Vagina (tissue), 2 donors: ENCODE results near the gene RBM15B. TPM values are rescaled to one million over a fixed set of nuclear protein-coding genes. Genes with fewer than 3 reads are reported as not detected.

Source experiments
- DNase-seq, 2 donors: peaks; one replicate each; pipeline ENCODE4 v3.0.0-alpha.2; 2017; ENCODE audit errors: extremely low spot score in 2 of 2
- H3K27ac ChIP-seq: fragments of 200-600 bp; sonication (generic); one replicate; pipeline ENCODE4 v1.5.1; 2019
- H3K27me3 ChIP-seq: fragments of 200-600 bp; sonication (generic); one replicate; pipeline ENCODE4 v1.5.1; 2019
- H3K36me3 ChIP-seq, 2 donors: fragments of 200-600 bp; sonication (generic); one replicate each; pipeline ENCODE4 v1.5.1; 2017 to 2019
- H3K4me1 ChIP-seq: fragments of 200-600 bp; sonication (generic); one replicate; pipeline ENCODE4 v1.5.1; 2019
- H3K4me3 ChIP-seq, 2 donors: fragments of 200-600 bp; sonication (generic); 1 replicate in 1 of 2; 2 replicates in 1 of 2; pipeline ENCODE4 v1.5.1; 2016 to 2019
- H3K9me3 ChIP-seq: fragments of 200-600 bp; sonication (generic); one replicate; pipeline ENCODE4 v1.5.1; 2019
- POLR2A ChIP-seq, 2 donors: fragments of 450-650 bp; IDR thresholded peaks; one replicate each; pipeline ENCODE4 v1.6.1; 2017; ENCODE audit warnings: antibody characterized with exemption in 2 of 2, mild to moderate bottlenecking in 2 of 2, moderate library complexity in 2 of 2
- POLR2AphosphoS5 ChIP-seq, 2 donors: sonication (generic); formaldehyde crosslinking; IDR thresholded peaks; one replicate each; pipeline ENCODE4 v1.9.0; 2017; ENCODE audit warnings: antibody characterized with exemption in 2 of 2, mild to moderate bottlenecking in 2 of 2, low read depth in 1 of 2; ENCODE audit not compliant: insufficient read depth in 1 of 2
- intact Hi-C: fragments of 100-400 bp; cut with DNase I; formaldehyde crosslinking; loops from one replicate; pipeline ENCODE4 v1.15.1; 2023
- total RNA-seq: library from RNA; depleted of rRNA; stranded (reverse); fragments of >200 nt; gene quantifications from one replicate; pipeline ENCODE4 v1.2.3, GENCODE V29; 2016
- TF ChIP-seq, protein P1 (sequence below), 3 experiments: fragments of 450-650 bp in 2 of 3; fragments of 200-600 bp in 1 of 3; sonication (generic) in 1 of 3; IDR thresholded peaks; one replicate each; pipeline ENCODE4 v1.5.1; 2017 to 2019; ENCODE audit warnings: antibody characterized with exemption in 3 of 3, mild to moderate bottlenecking in 2 of 3, moderate library complexity in 2 of 3

Gene RBM15B, protein sequence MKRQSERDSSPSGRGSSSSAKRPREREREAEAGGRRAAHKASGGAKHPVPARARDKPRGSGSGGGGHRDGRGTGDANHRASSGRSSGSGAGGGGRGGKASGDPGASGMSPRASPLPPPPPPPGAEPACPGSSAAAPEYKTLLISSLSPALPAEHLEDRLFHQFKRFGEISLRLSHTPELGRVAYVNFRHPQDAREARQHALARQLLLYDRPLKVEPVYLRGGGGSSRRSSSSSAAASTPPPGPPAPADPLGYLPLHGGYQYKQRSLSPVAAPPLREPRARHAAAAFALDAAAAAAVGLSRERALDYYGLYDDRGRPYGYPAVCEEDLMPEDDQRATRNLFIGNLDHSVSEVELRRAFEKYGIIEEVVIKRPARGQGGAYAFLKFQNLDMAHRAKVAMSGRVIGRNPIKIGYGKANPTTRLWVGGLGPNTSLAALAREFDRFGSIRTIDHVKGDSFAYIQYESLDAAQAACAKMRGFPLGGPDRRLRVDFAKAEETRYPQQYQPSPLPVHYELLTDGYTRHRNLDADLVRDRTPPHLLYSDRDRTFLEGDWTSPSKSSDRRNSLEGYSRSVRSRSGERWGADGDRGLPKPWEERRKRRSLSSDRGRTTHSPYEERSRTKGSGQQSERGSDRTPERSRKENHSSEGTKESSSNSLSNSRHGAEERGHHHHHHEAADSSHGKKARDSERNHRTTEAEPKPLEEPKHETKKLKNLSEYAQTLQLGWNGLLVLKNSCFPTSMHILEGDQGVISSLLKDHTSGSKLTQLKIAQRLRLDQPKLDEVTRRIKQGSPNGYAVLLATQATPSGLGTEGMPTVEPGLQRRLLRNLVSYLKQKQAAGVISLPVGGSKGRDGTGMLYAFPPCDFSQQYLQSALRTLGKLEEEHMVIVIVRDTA
- total RNA-seq = 20.6 TPM

- Histone ChIP-seq H3K9me3 (no peaks in the 10 kb centered on the region), H3K27me3 (no peaks in the 10 kb centered on the region), H3K4me1 (peaks cover 90% of the 10 kb centered on the region), H3K27ac (peak within 1 kb of the TSS; percentile 75), H3K4me3 (peak within 1 kb of the TSS; percentile 54 to 99), H3K36me3 (peaks cover 0 to 48% of the 10 kb centered on the region in 2 donors)
- TF ChIP-seq POLR2AphosphoS5 (IDR thresholded peaks at IDR 0.05; ENCODE audit: insufficient read depth in 1 of 2, low read depth in 1 of 2) = peak; percentile 69 to 82
- TF ChIP-seq, protein P1, sequence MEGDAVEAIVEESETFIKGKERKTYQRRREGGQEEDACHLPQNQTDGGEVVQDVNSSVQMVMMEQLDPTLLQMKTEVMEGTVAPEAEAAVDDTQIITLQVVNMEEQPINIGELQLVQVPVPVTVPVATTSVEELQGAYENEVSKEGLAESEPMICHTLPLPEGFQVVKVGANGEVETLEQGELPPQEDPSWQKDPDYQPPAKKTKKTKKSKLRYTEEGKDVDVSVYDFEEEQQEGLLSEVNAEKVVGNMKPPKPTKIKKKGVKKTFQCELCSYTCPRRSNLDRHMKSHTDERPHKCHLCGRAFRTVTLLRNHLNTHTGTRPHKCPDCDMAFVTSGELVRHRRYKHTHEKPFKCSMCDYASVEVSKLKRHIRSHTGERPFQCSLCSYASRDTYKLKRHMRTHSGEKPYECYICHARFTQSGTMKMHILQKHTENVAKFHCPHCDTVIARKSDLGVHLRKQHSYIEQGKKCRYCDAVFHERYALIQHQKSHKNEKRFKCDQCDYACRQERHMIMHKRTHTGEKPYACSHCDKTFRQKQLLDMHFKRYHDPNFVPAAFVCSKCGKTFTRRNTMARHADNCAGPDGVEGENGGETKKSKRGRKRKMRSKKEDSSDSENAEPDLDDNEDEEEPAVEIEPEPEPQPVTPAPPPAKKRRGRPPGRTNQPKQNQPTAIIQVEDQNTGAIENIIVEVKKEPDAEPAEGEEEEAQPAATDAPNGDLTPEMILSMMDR (IDR thresholded peaks at IDR 0.05) = peak in 2 of 3 experiments; percentile 84 to 87
- TF ChIP-seq POLR2A (IDR thresholded peaks at IDR 0.05) = peak in 1 of 2 donors; percentile 34
- peak; percentile 95 to 98 for DNase-seq
- intact Hi-C loops = loop anchor here (10.0 kb wide), 1 partner anchor 284 kb away; the partner anchor contains the start of gene TEX264
Measured at GRCh38 chr3:51391075-51391565, at the start of gene RBM15B. Gene RBM15B, plus strand, starts transcription at chr3:51391285. Its CDS starts 115 bp downstream, at chr3:51391400.

DNA sequence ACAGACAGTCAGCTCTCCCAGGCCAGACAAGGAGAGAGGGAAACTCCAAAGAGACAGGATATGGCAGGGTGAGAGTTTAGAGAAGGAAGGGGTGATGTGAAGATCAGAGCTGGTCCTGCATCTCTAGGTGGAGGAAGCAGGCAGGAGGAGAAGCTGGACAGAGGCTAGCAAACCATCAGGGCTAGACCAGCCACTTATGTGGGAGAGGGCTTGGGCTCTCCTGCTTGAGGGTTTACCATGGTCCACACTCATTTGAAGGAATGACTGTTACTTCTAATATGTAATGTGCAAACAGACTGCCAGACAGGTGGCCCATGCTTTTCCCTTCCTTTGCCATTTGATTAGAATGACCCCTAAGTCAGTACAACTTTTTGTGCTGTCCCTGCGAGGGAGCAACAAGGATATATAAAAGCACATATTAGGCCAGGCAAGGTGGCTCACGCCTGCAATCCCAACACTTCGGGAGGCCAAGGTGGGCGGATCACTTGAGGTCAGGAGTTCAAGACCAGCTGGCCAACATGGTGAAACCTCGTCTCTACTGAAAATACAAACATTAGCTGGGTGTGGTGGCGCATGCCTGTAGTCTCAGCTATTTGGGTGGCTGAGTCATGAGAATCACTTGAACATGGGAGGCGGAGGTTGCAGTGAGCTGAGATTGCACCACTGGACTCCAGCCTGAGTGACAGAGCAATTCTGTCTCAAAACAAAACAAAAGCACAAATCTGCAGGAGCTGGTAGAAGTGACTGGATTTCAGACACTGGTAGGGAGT, 47.0 kb upstream of the RBM15B start:
- peaks cover 14% of the 10 kb centered on the region for H3K4me1 ChIP-seq
- no peaks in the 10 kb centered on the region for H3K36me3 ChIP-seq
- no peak for TF ChIP-seq POLR2A (IDR thresholded peaks at IDR 0.05)
- TF ChIP-seq POLR2AphosphoS5 (IDR thresholded peaks at IDR 0.05; ENCODE audit: insufficient read depth in 1 of 2, low read depth in 1 of 2) = no peak
- TF ChIP-seq, protein P1 (IDR thresholded peaks at IDR 0.05) = no peak
- intact Hi-C loops = no loop called here
- no peaks in the 10 kb centered on the region for H3K27me3 ChIP-seq
- DNase-seq = peak; percentile 56 to 58
- no peak overlapping the region for H3K27ac ChIP-seq
- H3K9me3 ChIP-seq = no peaks in the 10 kb centered on the region
- H3K4me3 ChIP-seq = no peak overlapping the region

DNA sequence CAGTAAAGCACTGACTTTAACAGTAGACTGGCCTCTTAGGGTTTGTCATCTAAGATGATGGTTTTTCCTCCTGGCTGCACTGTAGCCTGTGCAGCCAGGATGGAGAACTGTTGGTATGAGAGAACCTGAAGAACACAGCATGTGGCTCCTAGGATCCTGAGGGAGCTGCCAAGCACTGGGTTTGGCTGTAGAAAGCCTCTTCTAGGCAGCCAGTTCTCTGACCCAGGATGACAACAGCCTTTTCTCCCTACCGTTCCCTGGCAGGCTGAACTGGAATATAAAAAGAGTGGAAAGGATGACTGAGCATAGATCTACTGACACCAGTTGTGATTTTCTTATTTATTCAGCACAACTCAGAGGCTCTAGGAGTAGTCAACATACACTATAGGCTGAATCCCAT, 40.3 kb upstream of the RBM15B start:
- no peaks in the 10 kb centered on the region for H3K9me3 ChIP-seq
- H3K27ac ChIP-seq = no peak overlapping the region
- intact Hi-C loops = no loop called here
- no peaks in the 10 kb centered on the region for H3K36me3 ChIP-seq
- H3K27me3 ChIP-seq = no peaks in the 10 kb centered on the region
- DNase-seq = no peak
- H3K4me3 ChIP-seq = no peak overlapping the region
- TF ChIP-seq POLR2AphosphoS5 (IDR thresholded peaks at IDR 0.05; ENCODE audit: insufficient read depth in 1 of 2, low read depth in 1 of 2) (no peak), POLR2A (IDR thresholded peaks at IDR 0.05) (no peak)
- TF ChIP-seq, protein P1 (IDR thresholded peaks at IDR 0.05) = no peak
- H3K4me1 ChIP-seq = no peaks in the 10 kb centered on the region

- Histone ChIP-seq H3K27ac (no peak overlapping the region), H3K27me3 (no peaks in the 10 kb centered on the region), H3K9me3 (no peaks in the 10 kb centered on the region), H3K36me3 (no peaks in the 10 kb centered on the region), H3K4me1 (no peaks in the 10 kb centered on the region), H3K4me3 (no peak overlapping the region)
- no peak for DNase-seq
- intact Hi-C loops = no loop called here
- TF ChIP-seq POLR2AphosphoS5 (IDR thresholded peaks at IDR 0.05; ENCODE audit: insufficient read depth in 1 of 2, low read depth in 1 of 2) (no peak), POLR2A (IDR thresholded peaks at IDR 0.05) (no peak)
- TF ChIP-seq, protein P1 (IDR thresholded peaks at IDR 0.05) = no peak
Measured at GRCh38 chr3:51353131-51353530, 38.0 kb upstream of the RBM15B start.
